HEK293 (cell line): ENCODE measurements around the gene CBX2.

Experiments
- CTCF ChIA-PET: fragments of 350-600 bp; formaldehyde crosslinking; extraction: SDS; loops from one replicate; lab custom pipeline; 2021; ENCODE audit warnings: antibody characterized with exemption; lab: Yijun Ruan, JAX
- POLR2A ChIA-PET: fragments of 300-600 bp; formaldehyde crosslinking; extraction: SDS; loops from one replicate; lab custom pipeline; 2020; ENCODE audit warnings: antibody characterized with exemption, inconsistent platforms; lab: Yijun Ruan, JAX
- H3K27ac ChIP-seq: fragments of 200-500 bp; sonication (Bioruptor generic); 2 replicates; pipeline ENCODE4 v1.5.1; 2014; ENCODE audit warnings: low read depth, low read length, control low read depth, inconsistent platforms; ENCODE audit errors: extremely low read depth
- H3K36me3 ChIP-seq, 2 experiments: fragments of 200-500 bp in 1 of 2; sonication (Bioruptor generic) in 1 of 2; 1 replicate in 1 of 2; 2 replicates in 1 of 2; pipeline ENCODE4 v1.5.1; 2014 to 2017; ENCODE audit warnings: inconsistent platforms in 2 of 2, low read length in 2 of 2; ENCODE audit not compliant: control insufficient read depth in 2 of 2, insufficient read depth in 1 of 2
- H3K4me1 ChIP-seq: fragments of 200-500 bp; sonication (Bioruptor generic); 2 replicates; pipeline ENCODE4 v1.5.1; 2014; ENCODE audit warnings: mild to moderate bottlenecking, low read length, inconsistent platforms; ENCODE audit not compliant: control insufficient read depth, insufficient read depth
- H3K4me3 ChIP-seq: 2 replicates; pipeline ENCODE4 v1.5.1; 2011; ENCODE audit warnings: low read depth, mild to moderate bottlenecking, control low read depth, low read length, moderate library complexity
- H3K9me3 ChIP-seq: fragments of 200-500 bp; sonication (Bioruptor generic); 2 replicates; pipeline ENCODE4 v1.5.1; 2014; ENCODE audit warnings: low read depth, low read length, inconsistent platforms; ENCODE audit not compliant: control insufficient read depth, insufficient read depth
- ATF2 ChIP-seq: fragments of 450-650 bp; formaldehyde crosslinking; IDR thresholded peaks from 2 replicates; pipeline ENCODE4 v1.5.1; 2016; ENCODE audit warnings: missing biosample characterization, missing genetic modification characterization, low read depth
- GLIS2 ChIP-seq: fragments of 450-650 bp; formaldehyde crosslinking; IDR thresholded peaks from 2 replicates; pipeline ENCODE4 v1.5.1; 2016; ENCODE audit warnings: missing biosample characterization, missing genetic modification characterization
- PATZ1 ChIP-seq: fragments of 450-650 bp; formaldehyde crosslinking; IDR thresholded peaks from 2 replicates; pipeline ENCODE4 v1.5.1; 2016; ENCODE audit warnings: missing biosample characterization, missing genetic modification characterization
- PRDM10 ChIP-seq: fragments of 450-650 bp; formaldehyde crosslinking; IDR thresholded peaks from 2 replicates; pipeline ENCODE4 v1.5.1; 2016; ENCODE audit warnings: missing biosample characterization, missing genetic modification characterization
- SCRT1 ChIP-seq: fragments of 450-650 bp; formaldehyde crosslinking; IDR thresholded peaks from 2 replicates; pipeline ENCODE4 v1.5.1; 2016; ENCODE audit warnings: missing biosample characterization, missing genetic modification characterization, borderline replicate concordance
- ZBTB10 ChIP-seq: fragments of 450-650 bp; formaldehyde crosslinking; IDR thresholded peaks from 2 replicates; pipeline ENCODE4 v1.5.1; 2016; ENCODE audit warnings: missing biosample characterization, missing genetic modification characterization
- ZBTB21 ChIP-seq: fragments of 450-650 bp; formaldehyde crosslinking; IDR thresholded peaks from 2 replicates; pipeline ENCODE4 v1.5.1; 2017; ENCODE audit warnings: missing biosample characterization, missing genetic modification characterization
- ZBTB26 ChIP-seq: fragments of 450-650 bp; formaldehyde crosslinking; optimal IDR thresholded peaks from 2 replicates; pipeline ENCODE3; 2016; ENCODE audit warnings: missing biosample characterization, mild to moderate bottlenecking, missing genetic modification characterization
- ZBTB44 ChIP-seq: fragments of 450-650 bp; IDR thresholded peaks from 2 replicates; pipeline ENCODE4 v1.5.1; 2018; ENCODE audit warnings: missing biosample characterization, mild to moderate bottlenecking, missing genetic modification characterization
- ZBTB6 ChIP-seq: fragments of 450-650 bp; formaldehyde crosslinking; IDR thresholded peaks from 2 replicates; pipeline ENCODE4 v1.5.1; 2017; ENCODE audit warnings: missing biosample characterization, missing genetic modification characterization
- ZNF169 ChIP-seq: fragments of 450-650 bp; formaldehyde crosslinking; IDR thresholded peaks from 2 replicates; pipeline ENCODE4 v1.5.1; 2016; ENCODE audit warnings: missing biosample characterization, missing genetic modification characterization
- ZNF174 ChIP-seq: fragments of 450-650 bp; formaldehyde crosslinking; IDR thresholded peaks from 2 replicates; pipeline ENCODE4 v1.5.0; 2017; ENCODE audit warnings: missing biosample characterization, mild to moderate bottlenecking, missing genetic modification characterization
- ZNF184 ChIP-seq: fragments of 450-650 bp; IDR thresholded peaks from 2 replicates; pipeline ENCODE4 v1.5.1; 2018; ENCODE audit warnings: missing biosample characterization, mild to moderate bottlenecking, missing genetic modification characterization
- ZNF23 ChIP-seq: fragments of 450-650 bp; formaldehyde crosslinking; IDR thresholded peaks from 2 replicates; pipeline ENCODE4 v1.5.1; 2016; ENCODE audit warnings: missing biosample characterization, missing genetic modification characterization, borderline replicate concordance
- ZNF398 ChIP-seq: fragments of 450-650 bp; formaldehyde crosslinking; IDR thresholded peaks from 2 replicates; pipeline ENCODE4 v1.5.1; 2017; ENCODE audit warnings: missing biosample characterization, missing genetic modification characterization
- ZNF530 ChIP-seq: fragments of 450-650 bp; formaldehyde crosslinking; IDR thresholded peaks from 2 replicates; pipeline ENCODE4 v1.5.1; 2016; ENCODE audit warnings: low read depth, missing biosample characterization, missing genetic modification characterization
- ZNF830 ChIP-seq: fragments of 450-650 bp; IDR thresholded peaks from 2 replicates; pipeline ENCODE4 v1.5.0; 2018; ENCODE audit warnings: missing biosample characterization, missing genetic modification characterization, low read depth, mild to moderate bottlenecking, moderate library complexity
- ZSCAN30 ChIP-seq: fragments of 450-650 bp; IDR thresholded peaks from 2 replicates; pipeline ENCODE4 v1.5.1; 2018; ENCODE audit warnings: missing biosample characterization, mild to moderate bottlenecking, missing genetic modification characterization, moderate library complexity

CBX2 gene

GRCh38 chr17:79811011-79811867 is 33.3 kb downstream of the CBX2 start:
- H3K36me3 ChIP-seq, result no peaks in the 10 kb centered on the region
- H3K4me3 ChIP-seq, result peak overlapping the region; percentile 18
- ChIA-PET POLR2A (interaction anchor here (0.6 to 5.4 kb wide), 11 partner anchors 10 to 1283 kb away, joined by 3 to 74 read pairs (median 7); partner anchors contain the start of genes CBX4 and CBX8), CTCF (interaction anchor here (0.6 to 2.6 kb wide), 22 partner anchors 10 to 164 kb away, joined by 3 to 17 read pairs (median 4); no protein-coding TSS in a partner anchor)
- H3K27ac ChIP-seq, result peak overlapping the region; percentile 55; the same call in 1 of the 2 replicates
- no peaks in the 10 kb centered on the region for H3K9me3 ChIP-seq
- H3K4me1 ChIP-seq, result peaks cover 17% of the 10 kb centered on the region
- TF ChIP-seq ZNF23 (tag by site-specific recombination) (no peak), ZBTB6 (tag by site-specific recombination) (no peak), ZNF184 (tag by site-specific recombination) (no peak), ZNF398 (peak; percentile 91), ZBTB26 (tag by site-specific recombination) (peak; percentile 83), ATF2 (tag by site-specific recombination) (no peak), SCRT1 (peak; percentile 14; the same call in 1 of the 2 replicates), ZBTB44 (tag by site-specific recombination) (peak; percentile 66; the same call in 1 of the 2 replicates), PATZ1 (peak; percentile 95), ZBTB21 (tag by site-specific recombination) (0 out of 2 replicates have a peak, but pooled peaks have one; percentile 41), ZNF169 (no peak), PRDM10 (tag by site-specific recombination) (peak; percentile 61), ZSCAN30 (tag by site-specific recombination) (peak; percentile 41; the same call in 1 of the 2 replicates), ZNF530 (no peak), ZBTB10 (tag by site-specific recombination) (peak; percentile 97), ZNF830 (tag by site-specific recombination) (no peak), ZNF174 (tag by site-specific recombination) (no peak), GLIS2 (peak; percentile 99)
